Midbrain (tissue), 1 donor: ENCODE results near the gene NME9.

Experiments
- DNase-seq: peaks from one replicate; lab custom pipeline; 2025; lab: John Stamatoyannopoulos, UW

Gene NME9

GRCh38 chr3:138334608-138335007, 5.0 kb upstream of the NME9 start:
- DNase-seq: no peak

- DNase-seq: peak; percentile 30
These were observed 2.9 kb upstream of the NME9 start for GRCh38 chr3:138332472-138333073.

- no peak for DNase-seq
These were observed 1.7 kb upstream of the NME9 start for GRCh38 chr3:138331143-138331894.

GRCh38 chr3:138329984-138330293, 288 bp upstream of the NME9 start:
- no peak for DNase-seq

- DNase-seq: no peak
These were observed 1.3 kb downstream of the NME9 start for GRCh38 chr3:138328341-138328740.

- DNase-seq: no peak
These were observed 1.8 kb downstream of the NME9 start for GRCh38 chr3:138327831-138328230.

- DNase-seq: no peak
These were observed 2.6 kb downstream of the NME9 start for GRCh38 chr3:138326866-138327595.

- DNase-seq: no peak
These were observed 3.7 kb downstream of the NME9 start for GRCh38 chr3:138325990-138326389.

- no peak for DNase-seq
These were observed 5.7 kb downstream of the NME9 start for GRCh38 chr3:138323971-138324370.

- DNase-seq: no peak
These were observed 12.0 kb downstream of the NME9 start for GRCh38 chr3:138317687-138318086.

- DNase-seq: no peak
These were observed 14.9 kb downstream of the NME9 start for GRCh38 chr3:138314751-138315150.

GRCh38 chr3:138310494-138310893, 19.2 kb downstream of the NME9 start:
- DNase-seq: no peak

- no peak for DNase-seq
These were observed 20.9 kb downstream of the NME9 start for GRCh38 chr3:138308783-138309182.

- DNase-seq: no peak
These were observed 21.8 kb downstream of the NME9 start for GRCh38 chr3:138307899-138308298.

GRCh38 chr3:138303474-138303873, 26.2 kb downstream of the NME9 start:
- peak; percentile 59 for DNase-seq

- no peak for DNase-seq
These were observed 29.0 kb downstream of the NME9 start for GRCh38 chr3:138300647-138301046.

GRCh38 chr3:138297876-138298275, 31.8 kb downstream of the NME9 start:
- no peak for DNase-seq

GRCh38 chr3:138297059-138297607, 32.5 kb downstream of the NME9 start:
- DNase-seq: no peak

GRCh38 chr3:138296639-138297038, 33.0 kb downstream of the NME9 start:
- DNase-seq: no peak

GRCh38 chr3:138289701-138290100, 40.0 kb downstream of the NME9 start:
- DNase-seq: no peak

GRCh38 chr3:138289260-138289659, 40.4 kb downstream of the NME9 start:
- no peak for DNase-seq

- DNase-seq: no peak
These were observed 44.6 kb downstream of the NME9 start for GRCh38 chr3:138284957-138285477.

GRCh38 chr3:138284079-138284478, 45.6 kb downstream of the NME9 start:
- no peak for DNase-seq
